NCI-H2081 treated with DMSO at 0.1 percent for 48 hours (cell line): ENCODE results near the gene THOC2.
"Not testable (repeated sequence)": the region's sequence is repeated elsewhere in the genome, so short reads cannot be mapped to it uniquely, and the experiment has no call there.

Experiments
- DNase-seq: peaks from one replicate; lab custom pipeline; 2025; lab: John Stamatoyannopoulos, UW

The THOC2 gene

GRCh38 chrX:123735137-123735536, 2.3 kb upstream of the THOC2 start:
- not testable (repeated sequence) for DNase-seq

- DNase-seq, result not testable (repeated sequence)
Measured at GRCh38 chrX:123734079-123734478, 1.2 kb upstream of the THOC2 start.

- DNase-seq, result no peak
Measured at GRCh38 chrX:123731987-123732669, 724 bp downstream of the THOC2 start.

- DNase-seq, result no peak
Measured at GRCh38 chrX:123731258-123731986, 1.4 kb downstream of the THOC2 start.

- DNase-seq, result no peak
Measured at GRCh38 chrX:123728554-123728953, 4.3 kb downstream of the THOC2 start.

- no peak for DNase-seq
Measured at GRCh38 chrX:123728016-123728415, 4.8 kb downstream of the THOC2 start.

GRCh38 chrX:123722193-123722592, 10.7 kb downstream of the THOC2 start:
- DNase-seq, result not testable (repeated sequence)

GRCh38 chrX:123720486-123720885, 12.4 kb downstream of the THOC2 start:
- no peak for DNase-seq

GRCh38 chrX:123713841-123714240, 19.0 kb downstream of the THOC2 start:
- no peak for DNase-seq

- no peak for DNase-seq
Measured at GRCh38 chrX:123713434-123713833, 19.4 kb downstream of the THOC2 start.

- not testable (repeated sequence) for DNase-seq
Measured at GRCh38 chrX:123711201-123711600, 21.7 kb downstream of the THOC2 start.

- DNase-seq, result no peak
Measured at GRCh38 chrX:123704781-123705180, 28.1 kb downstream of the THOC2 start.

GRCh38 chrX:123698979-123699520, 33.8 kb downstream of the THOC2 start:
- no peak for DNase-seq

GRCh38 chrX:123696334-123696733, 36.5 kb downstream of the THOC2 start:
- DNase-seq, result no peak

GRCh38 chrX:123695242-123695641, 37.6 kb downstream of the THOC2 start:
- DNase-seq, result no peak

GRCh38 chrX:123691776-123692175, 41.1 kb downstream of the THOC2 start:
- no peak for DNase-seq

GRCh38 chrX:123688524-123688923, 44.3 kb downstream of the THOC2 start:
- no peak for DNase-seq

GRCh38 chrX:123685232-123685631, 47.6 kb downstream of the THOC2 start:
- DNase-seq, result no peak

GRCh38 chrX:123682186-123682585, 50.7 kb downstream of the THOC2 start:
- DNase-seq, result no peak

GRCh38 chrX:123679733-123680460, 53.0 kb downstream of the THOC2 start:
- not testable (repeated sequence) for DNase-seq

GRCh38 chrX:123675154-123675553, 57.7 kb downstream of the THOC2 start:
- DNase-seq, result no peak

GRCh38 chrX:123673813-123674212, 59.0 kb downstream of the THOC2 start:
- no peak for DNase-seq

- no peak for DNase-seq
Measured at GRCh38 chrX:123665197-123665596, 67.7 kb downstream of the THOC2 start.
